HEK293 (cell line): ENCODE measurements around the gene FUCA1.

Source experiments
- ATF2 ChIP-seq: fragments of 450-650 bp; formaldehyde crosslinking; IDR thresholded peaks from 2 replicates; pipeline ENCODE4 v1.5.1; 2016; ENCODE audit warnings: missing biosample characterization, missing genetic modification characterization, low read depth
- CTCF ChIP-seq: fragments of 450-650 bp; formaldehyde crosslinking; IDR thresholded peaks from 2 replicates; pipeline ENCODE4 v1.5.1; 2016; ENCODE audit warnings: missing biosample characterization, missing genetic modification characterization
- ZNF211 ChIP-seq: fragments of 450-650 bp; formaldehyde crosslinking; IDR thresholded peaks from 2 replicates; pipeline ENCODE4 v1.5.1; 2016; ENCODE audit warnings: low read depth, missing biosample characterization, missing genetic modification characterization

- TF ChIP-seq ZNF211 (tag by site-specific recombination) (no peak), CTCF (no peak), ATF2 (tag by site-specific recombination) (no peak)
Observed at GRCh38 chr1:23845163-23845562, 22.9 kb downstream of the FUCA1 start.
